Erythroblast (primary cell): ENCODE measurements around the gene CRYGN.

ENCODE experiments used
- GATA1 ChIP-seq: IDR thresholded peaks from 2 replicates; pipeline ENCODE4 v1.6.1; 2011; ENCODE audit warnings: low read depth, mild to moderate bottlenecking, control low read depth, low read length, moderate library complexity
- POLR2A ChIP-seq: IDR thresholded peaks from 2 replicates; pipeline ENCODE4 v1.6.1; 2011; ENCODE audit warnings: mild to moderate bottlenecking, low read length

DNA sequence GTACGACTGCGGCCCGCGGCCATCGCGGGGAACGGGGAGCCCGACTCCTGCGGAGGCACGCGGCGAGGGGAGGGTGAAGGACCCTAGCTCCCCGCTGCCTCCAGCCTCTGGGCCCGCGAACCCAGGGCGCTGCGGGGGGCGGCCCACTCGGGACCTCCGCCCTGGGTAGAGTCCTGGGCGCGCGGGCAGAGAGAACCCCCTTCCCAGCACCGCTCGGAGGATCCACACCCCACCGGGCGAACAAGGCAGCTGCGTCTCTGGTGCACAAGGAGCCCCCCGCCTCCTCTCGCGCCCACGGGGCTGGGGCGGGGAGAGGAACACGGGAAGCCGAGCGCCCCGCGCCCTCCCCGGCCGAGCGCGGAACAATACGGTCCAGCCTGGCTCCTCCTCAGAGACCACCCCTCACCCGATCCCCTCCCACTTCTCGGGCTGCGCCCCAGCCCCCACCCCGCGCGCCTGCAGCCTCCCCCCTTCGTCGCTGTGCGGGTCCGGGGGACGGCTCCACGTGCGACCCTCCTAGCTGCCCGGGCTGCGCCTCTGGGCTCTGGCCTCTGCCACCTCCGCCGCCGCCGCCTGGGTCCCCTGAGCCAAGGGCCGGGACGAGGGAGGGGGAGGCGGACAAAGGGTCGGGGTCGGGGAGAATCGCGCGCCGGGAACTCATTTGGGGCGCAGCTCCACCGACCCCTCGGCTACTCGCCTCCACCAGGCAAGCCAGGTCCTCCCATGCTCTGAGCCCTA, 30.1 kb downstream of the CRYGN start, which contains the start of gene WDR86:
- TF ChIP-seq POLR2A (no peak), GATA1 (no peak)
